ENCODE measurements around the gene BRINP1.

The BRINP1 gene

GRCh38 chr9:119167267-119167666 lies 202.0 kb downstream of the BRINP1 start:
- no peak for TF ChIP-seq CTCF (IDR thresholded peaks at IDR 0.05; ENCODE audit: low read depth, low read length)
- H3K36me3 ChIP-seq = peaks cover 12% of the 10 kb centered on the region
- no peaks in the 10 kb centered on the region for H3K9me3 ChIP-seq (ENCODE audit: severe bottlenecking)
- no peak overlapping the region for H3K27ac ChIP-seq
- H3K4me3 ChIP-seq (ENCODE audit: low read depth, low read length) = no peak overlapping the region
- no peak for DNase-seq
- no peaks in the 10 kb centered on the region for H3K27me3 ChIP-seq (ENCODE audit: insufficient read depth, low read depth, severe bottlenecking)

GRCh38 chr9:119166096-119166495 lies 203.1 kb downstream of the BRINP1 start:
- TF ChIP-seq CTCF (IDR thresholded peaks at IDR 0.05; ENCODE audit: low read depth, low read length) = no peak
- Histone ChIP-seq H3K9me3 (ENCODE audit: severe bottlenecking) (no peaks in the 10 kb centered on the region), H3K4me3 (ENCODE audit: low read depth, low read length) (no peak overlapping the region), H3K36me3 (peaks cover 12% of the 10 kb centered on the region), H3K27me3 (ENCODE audit: insufficient read depth, low read depth, severe bottlenecking) (no peaks in the 10 kb centered on the region), H3K27ac (no peak overlapping the region)
- no peak for DNase-seq

DNA sequence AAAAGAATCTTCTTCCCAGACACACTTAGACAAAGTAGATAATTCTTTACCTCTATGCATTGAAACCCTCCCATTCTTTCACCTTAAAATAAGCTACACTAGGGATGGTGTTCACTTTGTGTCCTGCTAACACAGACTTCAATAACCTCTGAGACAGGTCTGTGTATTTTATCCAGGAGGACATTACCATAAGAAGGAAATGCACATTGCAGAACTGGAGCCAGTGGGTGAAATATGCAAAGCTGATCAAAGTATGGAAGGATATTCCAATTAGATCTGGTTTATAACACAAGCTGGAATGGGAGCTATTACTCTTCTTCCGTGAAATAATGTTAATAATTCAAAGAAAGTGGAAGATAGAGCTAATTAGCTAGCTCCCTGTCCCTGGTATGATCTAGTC lies 204.1 kb downstream of the BRINP1 start:
- no peak for DNase-seq
- TF ChIP-seq CTCF (IDR thresholded peaks at IDR 0.05; ENCODE audit: low read depth, low read length) = no peak
- H3K36me3 ChIP-seq = peaks cover 12% of the 10 kb centered on the region
- H3K27ac ChIP-seq = no peak overlapping the region
- no peak overlapping the region for H3K4me3 ChIP-seq (ENCODE audit: low read depth, low read length)
- H3K9me3 ChIP-seq (ENCODE audit: severe bottlenecking) = no peaks in the 10 kb centered on the region
- no peaks in the 10 kb centered on the region for H3K27me3 ChIP-seq (ENCODE audit: insufficient read depth, low read depth, severe bottlenecking)

DNA sequence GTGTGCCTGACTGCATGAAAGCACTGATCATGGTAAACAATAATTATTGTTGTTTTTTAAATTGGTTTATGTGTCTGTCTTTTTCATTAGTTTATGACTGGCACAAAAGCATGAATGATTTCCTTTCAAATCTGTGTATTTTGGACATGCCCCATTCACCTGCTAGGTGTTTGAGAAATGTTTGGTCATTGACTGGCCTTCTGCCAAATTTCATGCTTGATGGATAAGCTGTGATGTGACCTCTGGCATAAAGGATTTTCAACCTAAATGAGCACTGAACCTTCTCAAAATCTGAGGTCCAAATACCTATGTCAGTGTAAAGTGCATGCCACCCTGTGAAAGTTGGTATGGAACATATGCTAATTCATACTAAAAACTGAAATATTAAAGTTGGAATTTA lies 204.5 kb downstream of the BRINP1 start:
- Histone ChIP-seq H3K27ac (no peak overlapping the region), H3K9me3 (ENCODE audit: severe bottlenecking) (no peaks in the 10 kb centered on the region), H3K4me3 (ENCODE audit: low read depth, low read length) (no peak overlapping the region), H3K36me3 (peaks cover 12% of the 10 kb centered on the region), H3K27me3 (ENCODE audit: insufficient read depth, low read depth, severe bottlenecking) (no peaks in the 10 kb centered on the region)
- TF ChIP-seq CTCF (IDR thresholded peaks at IDR 0.05; ENCODE audit: low read depth, low read length) = no peak
- DNase-seq = no peak

DNA sequence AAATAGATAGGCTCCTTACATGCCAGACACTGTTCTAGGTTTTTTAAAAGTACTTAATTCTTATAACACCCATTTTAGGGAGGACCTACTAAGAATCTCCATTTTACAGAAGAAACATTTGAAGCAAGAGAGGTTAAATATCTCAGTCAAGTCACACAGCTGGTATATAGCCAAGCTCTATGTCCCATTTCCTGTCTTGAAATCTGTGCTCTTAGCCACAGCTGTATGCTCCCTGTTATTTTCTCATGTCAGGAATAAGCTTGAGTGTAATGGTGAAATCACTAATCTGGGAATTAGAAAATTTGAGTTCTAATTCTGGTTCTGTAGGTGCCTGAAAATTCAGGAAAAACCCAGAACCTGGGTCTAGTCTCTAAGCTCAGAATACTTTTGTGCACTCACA lies 208.7 kb downstream of the BRINP1 start:
- no peak for DNase-seq
- H3K4me3 ChIP-seq (ENCODE audit: low read depth, low read length) = no peak overlapping the region

More for the DNA sequence above, 208.7 kb downstream of the BRINP1 start:
- no peak overlapping the region for H3K27ac ChIP-seq
- TF ChIP-seq CTCF (IDR thresholded peaks at IDR 0.05; ENCODE audit: low read depth, low read length) = no peak
- H3K27me3 ChIP-seq (ENCODE audit: insufficient read depth, low read depth, severe bottlenecking) = no peaks in the 10 kb centered on the region
- H3K36me3 ChIP-seq = no peaks in the 10 kb centered on the region
- H3K9me3 ChIP-seq (ENCODE audit: severe bottlenecking) = no peaks in the 10 kb centered on the region

Measured in WERI-Rb-1 (cell line).